GM20000 (cell line): ENCODE measurements around the gene SLC25A3.
"Not testable (repeated sequence)": the region's sequence is repeated elsewhere in the genome, so short reads cannot be mapped to it uniquely, and the experiment has no call there.

Source experiments
- DNase-seq: peaks from one replicate; pipeline ENCODE4 v3.0.0; 2012; ENCODE audit warnings: low spot score
- TF ChIP-seq, protein P1 (sequence below): IDR thresholded peaks from 2 replicates; pipeline ENCODE4 v1.5.1; 2012; ENCODE audit warnings: mild to moderate bottlenecking, control low read depth; ENCODE audit errors: extremely low read depth, missing control alignments

Gene SLC25A3

DNA sequence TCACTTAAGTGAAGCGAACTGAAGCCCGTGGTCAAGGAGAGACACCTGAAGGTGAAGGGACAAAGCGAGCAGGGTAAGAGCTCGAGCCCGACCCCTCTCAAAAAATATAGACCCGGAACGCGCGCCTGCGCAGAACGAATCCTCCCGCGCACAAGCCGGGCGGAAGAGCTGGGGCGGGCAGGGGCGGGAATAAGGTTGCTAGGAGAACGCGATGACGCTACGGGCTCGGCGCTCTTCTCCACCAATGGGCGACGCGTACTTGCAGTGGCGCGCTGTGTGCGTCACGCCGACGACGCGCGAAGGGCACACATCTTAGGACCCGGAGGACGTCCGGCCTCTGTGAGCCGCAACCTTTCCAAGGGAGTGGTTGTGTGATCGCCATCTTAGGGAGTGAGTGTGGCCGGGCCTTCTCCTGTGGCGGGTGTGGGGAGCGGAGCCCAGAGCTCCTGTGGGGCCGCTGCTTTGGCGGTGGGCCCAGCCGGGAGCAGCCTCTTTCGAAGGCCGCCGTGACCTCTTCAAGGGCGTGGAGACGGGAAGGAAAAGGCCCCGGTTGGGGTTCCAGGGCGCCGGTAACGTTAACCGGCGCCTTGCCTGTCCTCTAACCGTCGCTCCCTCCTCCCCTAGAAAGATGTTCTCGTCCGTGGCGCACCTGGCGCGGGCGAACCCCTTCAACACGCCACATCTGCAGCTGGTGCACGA, at the start of gene SLC25A3:
Gene SLC25A3 (plus strand): TSS at position 336 of the 699 bp plus-strand sequence. CDS start 293 bp downstream, at position 629.
- peak; percentile 94 for DNase-seq
- TF ChIP-seq, protein P1, sequence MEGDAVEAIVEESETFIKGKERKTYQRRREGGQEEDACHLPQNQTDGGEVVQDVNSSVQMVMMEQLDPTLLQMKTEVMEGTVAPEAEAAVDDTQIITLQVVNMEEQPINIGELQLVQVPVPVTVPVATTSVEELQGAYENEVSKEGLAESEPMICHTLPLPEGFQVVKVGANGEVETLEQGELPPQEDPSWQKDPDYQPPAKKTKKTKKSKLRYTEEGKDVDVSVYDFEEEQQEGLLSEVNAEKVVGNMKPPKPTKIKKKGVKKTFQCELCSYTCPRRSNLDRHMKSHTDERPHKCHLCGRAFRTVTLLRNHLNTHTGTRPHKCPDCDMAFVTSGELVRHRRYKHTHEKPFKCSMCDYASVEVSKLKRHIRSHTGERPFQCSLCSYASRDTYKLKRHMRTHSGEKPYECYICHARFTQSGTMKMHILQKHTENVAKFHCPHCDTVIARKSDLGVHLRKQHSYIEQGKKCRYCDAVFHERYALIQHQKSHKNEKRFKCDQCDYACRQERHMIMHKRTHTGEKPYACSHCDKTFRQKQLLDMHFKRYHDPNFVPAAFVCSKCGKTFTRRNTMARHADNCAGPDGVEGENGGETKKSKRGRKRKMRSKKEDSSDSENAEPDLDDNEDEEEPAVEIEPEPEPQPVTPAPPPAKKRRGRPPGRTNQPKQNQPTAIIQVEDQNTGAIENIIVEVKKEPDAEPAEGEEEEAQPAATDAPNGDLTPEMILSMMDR = no peak

DNA sequence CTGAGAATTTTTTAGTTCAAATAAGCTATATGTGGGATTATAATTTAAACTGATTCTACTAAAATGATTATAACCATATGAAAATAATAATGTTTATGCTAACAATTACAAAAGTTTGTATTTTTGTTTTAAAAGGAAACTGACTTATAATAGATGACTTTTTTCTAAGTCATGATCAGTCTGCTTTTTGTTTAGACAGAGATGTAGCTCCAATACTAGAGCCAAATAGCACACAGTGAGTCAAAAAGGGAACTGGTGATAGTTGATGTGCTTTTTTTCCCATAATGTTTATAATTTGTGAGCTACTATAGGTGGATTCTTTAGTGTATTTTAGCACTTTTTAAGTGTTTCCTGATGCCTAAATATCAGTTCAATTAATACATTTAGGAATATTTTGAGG, 49.8 kb upstream of the SLC25A3 start:
- TF ChIP-seq, protein P1 = no peak
- DNase-seq = no peak

DNA sequence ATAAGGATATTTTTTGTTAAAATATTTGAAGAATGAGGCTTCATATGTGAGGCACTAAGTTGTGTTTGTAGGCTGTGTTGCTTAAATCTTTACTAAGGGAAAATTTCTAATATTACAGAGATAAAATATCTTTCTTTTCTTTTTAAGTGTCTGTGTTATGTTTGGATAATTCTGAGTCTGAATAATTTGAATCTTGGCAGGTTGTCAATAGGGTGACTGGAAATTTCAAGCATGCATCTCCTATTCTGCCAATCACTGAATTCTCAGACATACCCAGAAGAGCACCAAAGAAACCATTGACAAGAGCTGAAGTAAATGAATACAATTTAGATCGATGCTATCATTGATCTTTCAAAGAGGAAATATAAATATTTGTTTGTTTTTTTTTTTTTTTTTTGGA, 48.7 kb upstream of the SLC25A3 start:
- TF ChIP-seq, protein P1 = no peak
- DNase-seq = no peak

DNA sequence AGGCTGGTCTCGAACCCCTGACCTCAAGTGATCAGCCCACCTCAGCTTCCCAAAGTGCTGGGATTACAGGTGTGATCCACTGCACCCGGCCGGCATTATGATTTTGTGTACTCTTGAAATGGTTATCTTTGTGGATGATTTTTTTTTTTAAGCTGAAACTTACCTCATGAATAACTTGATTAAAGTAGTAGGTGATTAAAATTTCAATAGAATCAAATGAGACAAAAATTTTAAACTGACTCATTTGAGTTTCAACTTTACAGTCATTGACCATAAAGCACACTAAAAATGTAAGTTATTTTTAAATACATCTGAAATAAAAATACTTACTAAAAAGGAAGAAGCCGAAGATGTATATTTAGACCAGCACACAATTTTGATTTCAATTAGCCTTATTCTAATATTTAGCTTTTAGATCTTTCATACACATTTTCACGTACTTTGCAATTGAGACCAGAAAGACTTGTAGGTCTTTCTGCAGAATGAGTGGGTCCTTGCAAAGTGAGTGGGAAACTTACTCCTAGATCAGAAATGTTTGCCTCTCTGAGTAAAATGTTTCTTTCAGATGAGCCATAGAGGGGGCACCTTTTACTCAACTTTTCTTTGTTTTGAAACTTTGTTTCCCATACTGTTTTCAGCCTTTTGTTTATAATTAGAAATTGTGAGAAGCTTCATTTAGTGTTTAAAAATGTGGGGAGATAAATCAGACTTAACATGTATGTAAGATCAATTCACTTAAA, 43.9 kb upstream of the SLC25A3 start:
- TF ChIP-seq, protein P1 = no peak
- DNase-seq = no peak

DNA sequence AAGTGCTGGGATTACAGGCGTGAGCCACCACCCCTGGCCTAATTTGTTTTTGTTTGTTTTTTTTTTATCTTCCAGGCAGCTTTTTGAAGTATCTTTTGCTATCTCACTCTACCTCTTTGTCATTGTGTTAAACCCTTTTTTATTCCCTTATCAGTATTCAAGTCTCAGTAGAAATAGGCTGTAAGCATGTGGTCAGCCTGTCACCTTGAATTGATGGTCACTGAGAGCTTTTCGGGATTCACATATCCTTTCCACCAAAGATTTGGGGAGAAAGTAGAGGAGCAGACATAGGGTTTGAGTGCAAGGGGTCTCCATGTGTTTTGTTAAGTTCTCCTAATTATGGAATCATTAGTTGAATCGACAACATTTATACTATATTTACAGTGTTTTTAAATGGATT, 41.7 kb upstream of the SLC25A3 start:
- no peak for DNase-seq

DNA sequence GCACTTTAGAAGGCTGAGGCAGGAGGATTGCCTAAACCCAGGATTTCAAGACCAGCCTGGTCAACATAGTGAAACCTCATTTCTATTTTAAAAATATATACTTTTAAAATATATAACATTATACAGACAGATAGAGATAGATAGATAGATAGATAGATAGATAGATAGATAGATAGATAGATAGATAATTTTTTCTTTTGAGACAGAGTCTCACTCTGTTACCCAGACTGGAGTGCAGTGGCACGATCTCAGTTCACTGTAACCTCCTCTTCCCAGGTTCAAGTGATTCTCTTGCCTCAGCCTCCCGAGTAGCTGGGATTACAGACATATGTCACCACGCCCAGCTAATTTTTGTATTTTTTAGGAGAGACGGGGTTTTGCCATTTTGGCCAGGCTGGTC, 35.4 kb upstream of the SLC25A3 start:
- not testable (repeated sequence) for DNase-seq

More for the DNA sequence above, 41.7 kb upstream of the SLC25A3 start:
- TF ChIP-seq, protein P1 = no peak

DNA sequence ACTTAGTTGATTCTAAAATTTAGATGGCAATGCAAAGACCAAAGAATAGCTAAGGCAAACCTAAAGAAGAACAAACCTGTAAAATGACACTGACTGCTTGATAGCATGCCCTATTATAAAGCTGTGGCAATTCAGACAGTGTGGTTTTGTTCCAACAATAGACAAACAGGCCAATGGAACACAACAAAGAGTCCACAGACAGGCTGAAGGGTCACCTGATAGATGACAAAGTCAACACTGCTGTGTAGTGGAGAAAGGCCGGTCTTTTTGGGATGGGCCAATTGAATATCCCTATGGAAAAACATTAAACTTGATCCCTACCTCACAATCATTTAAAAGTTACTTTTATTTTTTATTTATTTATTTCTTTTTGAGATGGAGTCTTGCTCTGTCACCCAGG, 33.8 kb upstream of the SLC25A3 start:
- TF ChIP-seq, protein P1 = no peak
- DNase-seq = no peak
